Karpas-422 (cell line): ENCODE data around the gene ANO10. TPM values are rescaled to one million over a fixed set of nuclear protein-coding genes. Genes with fewer than 3 reads are reported as not detected.

Source experiments
- DNase-seq: peaks from one replicate; pipeline ENCODE4 v3.0.0-alpha.2; 2015
- H2AFZ ChIP-seq: fragments of 200-600 bp; sonication (generic); 2 replicates; pipeline ENCODE4 v1.6.1; 2014; ENCODE audit warnings: antibody characterized with exemption, low read length, mixed read lengths
- H3K27ac ChIP-seq: fragments of 200-600 bp; sonication (generic); 2 replicates; pipeline ENCODE4 v1.5.1; 2014; ENCODE audit warnings: mild to moderate bottlenecking, low read length, moderate library complexity
- H3K27me3 ChIP-seq: fragments of 200-600 bp; sonication (generic); 2 replicates; pipeline ENCODE4 v1.6.1; 2014; ENCODE audit warnings: low read length, mixed read lengths
- H3K36me3 ChIP-seq: fragments of 200-600 bp; sonication (generic); 2 replicates; pipeline ENCODE4 v1.6.1; 2014; ENCODE audit warnings: low read length, mixed read lengths; ENCODE audit not compliant: insufficient read depth
- H3K4me1 ChIP-seq: fragments of 200-600 bp; sonication (generic); 2 replicates; pipeline ENCODE4 v1.6.1; 2014; ENCODE audit warnings: mild to moderate bottlenecking, low read length, mixed read lengths
- H3K4me2 ChIP-seq: fragments of 200-600 bp; sonication (generic); 2 replicates; pipeline ENCODE4 v1.6.1; 2014; ENCODE audit warnings: low read length, low read depth, mild to moderate bottlenecking; ENCODE audit not compliant: poor library complexity, severe bottlenecking
- H3K4me3 ChIP-seq: fragments of 200-600 bp; sonication (generic); 2 replicates; pipeline ENCODE4 v1.5.1; 2014; ENCODE audit warnings: mild to moderate bottlenecking, antibody characterized with exemption, low read length, mixed read lengths
- H3K79me2 ChIP-seq: fragments of 200-600 bp; sonication (generic); 2 replicates; pipeline ENCODE4 v1.6.1; 2014; ENCODE audit warnings: mild to moderate bottlenecking, low read length, mixed read lengths
- H3K9ac ChIP-seq: fragments of 200-600 bp; sonication (generic); 2 replicates; pipeline ENCODE4 v1.6.0; 2014; ENCODE audit warnings: low read length
- H3K9me2 ChIP-seq: fragments of 200-600 bp; sonication (generic), shearing (Covaris generic); replicated peaks from 2 replicates; pipeline ENCODE4 v1.6.0; 2014; ENCODE audit warnings: mild to moderate bottlenecking, low read length, moderate library complexity; ENCODE audit not compliant: insufficient read depth
- H3K9me3 ChIP-seq: fragments of 300-700, 200-600 bp; sonication (generic); 2 replicates; pipeline ENCODE4 v1.6.1; 2014; ENCODE audit warnings: low read length, mixed read lengths
- H4K20me1 ChIP-seq: fragments of 200-600 bp; sonication (generic); 2 replicates; pipeline ENCODE4 v1.6.1; 2014; ENCODE audit warnings: mild to moderate bottlenecking, antibody characterized with exemption, low read length, low read depth; ENCODE audit not compliant: insufficient read depth
- total RNA-seq: library from RNA; depleted of rRNA; stranded (reverse); fragments of >200 nt; shearing (Covaris generic); gene quantifications from 2 replicates; pipeline ENCODE4 v1.2.3, GENCODE V29; 2014; ENCODE audit warnings: low replicate concordance

ANO10 gene
- total RNA-seq, 1 experiment from 2014 or later, result 3.2 TPM

DNA sequence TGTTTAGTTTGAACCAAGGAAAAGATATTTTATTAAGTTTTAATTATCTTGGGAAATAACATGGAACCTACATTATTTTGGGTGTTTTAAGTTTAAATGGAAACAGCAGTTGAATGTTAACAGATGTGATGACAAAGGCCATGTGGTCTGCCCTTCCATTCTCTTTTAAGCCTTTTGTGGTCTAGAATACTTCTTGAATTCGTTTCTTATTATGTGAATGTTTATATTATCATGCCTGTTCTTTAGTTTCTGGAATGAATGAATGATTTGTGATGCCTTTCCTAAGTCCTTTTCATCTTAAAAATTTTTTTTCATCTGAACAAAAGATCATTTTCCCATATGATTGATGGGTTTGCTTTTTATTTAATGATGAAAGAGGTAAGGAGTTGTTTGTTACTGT lies 290.8 kb downstream of the ANO10 start:
- DNase-seq, result no peak
- Histone ChIP-seq H3K9me2 (no peaks in the 10 kb centered on the region), H3K4me1 (peaks cover 5% of the 10 kb centered on the region; the same call in 1 of the 2 replicates), H4K20me1 (no peaks in the 10 kb centered on the region), H3K27ac (no peak overlapping the region), H3K4me2 (no peak overlapping the region), H3K9me3 (peaks cover 8% of the 10 kb centered on the region), H2AFZ (no peak overlapping the region), H3K27me3 (no peaks in the 10 kb centered on the region), H3K79me2 (peaks cover 75% of the 10 kb centered on the region), H3K9ac (no peak overlapping the region), H3K4me3 (no peak overlapping the region), H3K36me3 (peaks cover 8% of the 10 kb centered on the region)

DNA sequence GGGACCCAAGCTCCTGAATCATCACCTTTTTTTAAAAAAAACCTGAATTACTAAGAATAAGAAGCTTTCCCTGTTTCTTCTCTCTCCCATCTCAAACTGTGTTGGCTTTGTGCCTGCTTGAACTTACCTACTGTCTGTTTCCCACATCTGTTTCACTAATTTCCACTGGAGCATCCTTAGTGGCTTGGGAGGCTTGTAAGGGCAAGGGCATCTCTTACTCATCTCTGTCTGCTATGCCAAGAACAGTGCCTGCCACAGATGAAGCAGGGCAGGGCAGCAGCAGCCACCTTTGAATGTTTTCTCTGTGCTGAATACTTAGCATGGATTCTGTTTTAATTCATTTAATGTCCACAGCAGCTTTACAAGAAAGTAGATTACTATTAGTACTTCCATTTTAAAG lies 293.2 kb downstream of the ANO10 start:
- no peaks in the 10 kb centered on the region for H3K9me3 ChIP-seq
- no peak overlapping the region for H2AFZ ChIP-seq
- H3K4me3 ChIP-seq, result no peak overlapping the region
- H3K27me3 ChIP-seq, result no peaks in the 10 kb centered on the region
- H3K9ac ChIP-seq, result no peak overlapping the region
- no peak overlapping the region for H3K27ac ChIP-seq
- H3K4me2 ChIP-seq, result no peak overlapping the region
- no peaks in the 10 kb centered on the region for H3K9me2 ChIP-seq
- no peak for DNase-seq
- peaks cover 11% of the 10 kb centered on the region for H3K4me1 ChIP-seq
- no peaks in the 10 kb centered on the region for H3K36me3 ChIP-seq
- peaks cover 76% of the 10 kb centered on the region for H3K79me2 ChIP-seq
- H4K20me1 ChIP-seq, result peaks cover 8% of the 10 kb centered on the region; the same call in 1 of the 2 replicates

DNA sequence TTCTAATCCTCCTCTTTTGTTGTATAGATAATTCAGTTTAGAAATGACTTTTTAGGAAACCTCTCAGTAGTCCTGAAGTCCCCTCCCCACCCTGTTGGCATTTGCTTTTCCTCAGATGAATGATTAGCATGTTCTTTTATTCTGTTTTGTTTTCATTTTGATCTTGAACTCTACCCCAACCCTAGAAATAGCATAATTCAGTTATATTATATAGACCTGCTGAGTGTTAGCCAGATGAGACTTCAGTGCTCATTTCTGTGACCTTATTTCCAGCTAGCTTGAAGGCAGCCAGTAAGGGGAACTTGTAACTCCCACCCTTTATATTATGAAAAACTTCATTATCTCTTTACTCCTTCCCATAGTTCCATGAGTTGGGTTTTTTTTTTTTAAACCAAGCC lies 294.2 kb downstream of the ANO10 start:
- peaks cover 11% of the 10 kb centered on the region; the same call in 1 of the 2 replicates for H4K20me1 ChIP-seq
- no peaks in the 10 kb centered on the region for H3K9me2 ChIP-seq
- peaks cover 11% of the 10 kb centered on the region for H3K4me1 ChIP-seq
- no peak for DNase-seq
- H2AFZ ChIP-seq, result no peak overlapping the region
- H3K27ac ChIP-seq, result no peak overlapping the region
- H3K36me3 ChIP-seq, result no peaks in the 10 kb centered on the region
- H3K4me3 ChIP-seq, result no peak overlapping the region
- H3K27me3 ChIP-seq, result no peaks in the 10 kb centered on the region
- no peak overlapping the region for H3K4me2 ChIP-seq
- H3K9me3 ChIP-seq, result no peaks in the 10 kb centered on the region
- H3K79me2 ChIP-seq, result peaks cover 82% of the 10 kb centered on the region
- H3K9ac ChIP-seq, result no peak overlapping the region

DNA sequence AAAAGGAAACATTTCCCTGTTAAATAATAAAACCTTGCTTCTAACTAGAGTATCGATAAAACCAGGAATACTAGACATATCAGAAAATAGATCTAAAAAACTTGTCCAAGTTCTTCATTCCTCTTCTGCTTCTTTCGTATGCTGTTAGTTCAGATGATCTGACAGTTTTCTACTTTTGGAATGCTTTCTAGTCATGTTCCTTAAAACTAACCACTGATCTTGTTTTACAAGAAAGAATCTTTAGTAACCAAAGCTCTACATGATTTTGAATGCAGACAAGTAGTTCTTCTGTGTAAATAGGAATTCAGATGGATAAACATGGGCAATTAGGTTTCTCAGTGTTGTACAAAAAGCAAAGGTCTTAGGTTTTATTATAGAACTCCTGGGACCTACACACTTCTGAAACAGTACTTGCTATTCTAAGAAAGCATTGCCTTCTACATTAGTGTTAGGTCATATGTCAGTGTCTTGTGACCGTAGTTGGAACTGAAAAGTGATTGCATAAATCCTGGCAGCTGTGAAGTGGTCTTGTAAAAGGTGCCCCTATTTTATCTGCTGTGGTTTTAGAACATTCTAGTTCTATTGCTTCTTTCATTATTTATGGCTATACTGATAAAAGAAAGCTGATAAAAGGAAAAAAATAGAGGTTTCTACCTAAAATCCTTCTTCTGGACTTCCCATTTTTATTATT lies 294.8 kb downstream of the ANO10 start:
- Histone ChIP-seq H3K9ac (no peak overlapping the region), H4K20me1 (peaks cover 11% of the 10 kb centered on the region; the same call in 1 of the 2 replicates), H3K9me2 (no peaks in the 10 kb centered on the region), H3K4me3 (no peak overlapping the region), H3K9me3 (no peaks in the 10 kb centered on the region), H2AFZ (no peak overlapping the region), H3K4me2 (no peak overlapping the region), H3K27me3 (no peaks in the 10 kb centered on the region), H3K36me3 (no peaks in the 10 kb centered on the region), H3K79me2 (peaks cover 83% of the 10 kb centered on the region), H3K27ac (no peak overlapping the region), H3K4me1 (peaks cover 11% of the 10 kb centered on the region)
- no peak for DNase-seq

DNA sequence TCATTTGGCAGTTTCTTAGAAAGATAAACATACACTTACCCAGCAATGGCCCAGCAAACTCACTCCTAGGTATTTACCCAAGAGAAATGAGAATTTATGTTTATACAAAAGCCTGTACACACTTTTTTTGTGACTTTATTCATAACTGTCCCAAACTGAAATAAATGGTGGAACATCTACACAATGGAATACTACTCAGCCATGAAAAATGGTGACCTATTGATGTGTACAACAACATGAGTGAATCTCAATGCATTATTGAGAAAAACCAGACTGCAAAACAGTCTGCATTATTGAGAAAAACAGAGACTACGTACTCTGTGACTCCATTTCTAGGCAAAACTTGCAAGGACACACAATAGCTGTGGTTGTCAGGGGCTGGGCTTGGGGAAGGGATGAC lies 298.3 kb downstream of the ANO10 start:
- H2AFZ ChIP-seq, result no peak overlapping the region
- H4K20me1 ChIP-seq, result peaks cover 11% of the 10 kb centered on the region; the same call in 1 of the 2 replicates
- no peaks in the 10 kb centered on the region for H3K9me2 ChIP-seq
- peaks cover 11% of the 10 kb centered on the region for H3K4me1 ChIP-seq
- no peak for DNase-seq
- H3K9me3 ChIP-seq, result no peaks in the 10 kb centered on the region
- no peak overlapping the region for H3K4me2 ChIP-seq
- H3K27ac ChIP-seq, result no peak overlapping the region
- H3K9ac ChIP-seq, result no peak overlapping the region
- peaks cover 77% of the 10 kb centered on the region for H3K79me2 ChIP-seq
- H3K4me3 ChIP-seq, result no peak overlapping the region
- no peaks in the 10 kb centered on the region for H3K27me3 ChIP-seq
- no peaks in the 10 kb centered on the region for H3K36me3 ChIP-seq

DNA sequence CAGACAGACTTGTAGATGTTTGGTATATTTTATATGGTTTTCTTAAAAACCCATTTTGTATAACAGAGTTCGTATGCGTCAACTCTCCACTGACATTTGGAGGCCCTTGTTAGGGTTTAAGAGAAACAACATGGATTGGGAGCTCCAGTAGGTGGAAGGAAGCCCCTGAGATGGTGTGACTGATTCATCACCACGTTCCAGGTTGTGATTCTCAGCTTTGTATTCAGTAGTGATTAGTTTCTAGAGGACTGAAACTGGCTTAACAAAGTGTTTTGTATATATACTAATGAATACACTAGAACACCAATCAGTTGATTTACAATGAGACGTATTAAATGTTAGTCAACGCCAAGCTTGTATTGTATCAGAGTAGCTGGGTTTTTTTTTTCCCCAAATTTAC lies 301.5 kb downstream of the ANO10 start:
- Histone ChIP-seq H3K79me2 (peaks cover 73% of the 10 kb centered on the region), H3K4me1 (peaks cover 6% of the 10 kb centered on the region), H3K9me3 (no peaks in the 10 kb centered on the region), H3K27ac (no peak overlapping the region), H3K27me3 (no peaks in the 10 kb centered on the region), H4K20me1 (peaks cover 6% of the 10 kb centered on the region; the same call in 1 of the 2 replicates), H3K4me2 (no peak overlapping the region), H3K36me3 (no peaks in the 10 kb centered on the region), H2AFZ (no peak overlapping the region), H3K9ac (no peak overlapping the region), H3K4me3 (no peak overlapping the region), H3K9me2 (no peaks in the 10 kb centered on the region)
- DNase-seq, result no peak

DNA sequence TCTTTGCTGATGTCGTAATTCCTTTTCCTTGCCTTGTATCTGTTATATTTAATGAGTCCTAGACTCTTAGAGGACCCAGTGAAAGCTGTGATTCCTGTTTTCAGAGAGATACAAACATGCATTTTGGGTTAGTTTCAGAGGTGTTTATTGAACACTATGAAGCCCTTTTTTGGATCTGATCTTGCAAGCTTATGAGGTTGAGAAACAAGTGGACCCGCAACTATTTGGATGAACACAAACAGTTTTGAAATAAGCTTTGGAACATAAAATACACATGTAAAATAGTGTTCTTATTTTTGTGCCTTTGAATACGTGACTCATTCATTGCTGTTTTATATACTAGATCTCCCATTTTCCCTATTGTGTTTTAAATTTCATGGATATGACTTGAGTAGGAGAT lies 302.0 kb downstream of the ANO10 start:
- Histone ChIP-seq H4K20me1 (peaks cover 6% of the 10 kb centered on the region; the same call in 1 of the 2 replicates), H3K79me2 (peaks cover 76% of the 10 kb centered on the region), H3K4me2 (no peak overlapping the region), H3K27me3 (no peaks in the 10 kb centered on the region), H3K9me2 (no peaks in the 10 kb centered on the region), H3K36me3 (no peaks in the 10 kb centered on the region), H3K4me1 (peaks cover 5% of the 10 kb centered on the region), H2AFZ (no peak overlapping the region), H3K9ac (no peak overlapping the region), H3K4me3 (no peak overlapping the region), H3K9me3 (no peaks in the 10 kb centered on the region), H3K27ac (no peak overlapping the region)
- DNase-seq, result no peak

DNA sequence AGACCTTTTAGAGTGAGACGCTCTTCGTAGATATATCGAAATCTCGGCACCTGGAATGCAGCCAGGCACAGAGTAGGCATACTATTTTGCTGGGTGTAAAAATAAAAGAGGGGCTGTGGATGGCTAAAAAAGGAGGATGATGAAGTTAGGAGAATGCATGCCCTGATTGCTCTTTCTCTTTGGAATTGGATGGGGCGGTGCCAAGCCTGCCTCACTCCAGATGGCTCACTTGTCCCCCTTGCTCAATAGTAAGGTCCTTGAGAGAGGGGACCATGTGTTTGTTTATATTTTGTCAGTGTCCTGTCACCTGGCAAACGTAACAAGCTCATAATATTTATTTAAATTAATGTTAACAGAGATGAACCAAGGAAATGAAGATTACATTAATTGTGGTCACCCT lies 302.4 kb downstream of the ANO10 start:
- peaks cover under 1% of the 10 kb centered on the region; the same call in 1 of the 2 replicates for H3K4me1 ChIP-seq
- H4K20me1 ChIP-seq, result peaks cover 6% of the 10 kb centered on the region; the same call in 1 of the 2 replicates

More for the DNA sequence above, 302.4 kb downstream of the ANO10 start:
- Histone ChIP-seq H3K27me3 (no peaks in the 10 kb centered on the region), H3K27ac (no peak overlapping the region), H3K9ac (no peak overlapping the region), H3K9me3 (no peaks in the 10 kb centered on the region), H3K79me2 (peaks cover 78% of the 10 kb centered on the region), H3K4me3 (no peak overlapping the region), H2AFZ (no peak overlapping the region), H3K9me2 (no peaks in the 10 kb centered on the region), H3K36me3 (no peaks in the 10 kb centered on the region), H3K4me2 (no peak overlapping the region)
- no peak for DNase-seq
